Panc1 (cell line): Measurements from ENCODE around the gene CDK8.
A peak's percentile ranks its signal among the peaks of the same experiment; 100 is the strongest.

Experiments used
- CTCF ChIP-seq: fragments of 450-650 bp; IDR thresholded peaks from 2 replicates; pipeline ENCODE4 v1.5.1; 2017; ENCODE audit warnings: mild to moderate bottlenecking
- POLR2AphosphoS5 ChIP-seq: IDR thresholded peaks from 2 replicates; pipeline ENCODE4 v1.6.1; 2012; ENCODE audit warnings: mild to moderate bottlenecking, low read depth, low read length, moderate library complexity
- REST ChIP-seq, 2 experiments: IDR thresholded peaks; 2 replicates each; pipeline ENCODE4 v1.6.1; 2011 to 2012; ENCODE audit warnings: low read depth in 2 of 2, control low read depth in 1 of 2, low read length in 1 of 2, mild to moderate bottlenecking in 1 of 2, moderate library complexity in 1 of 2; ENCODE audit not compliant: insufficient read depth in 1 of 2
- SIN3A ChIP-seq: IDR thresholded peaks from 2 replicates; pipeline ENCODE4 v1.6.1; 2012; ENCODE audit warnings: low read depth, mild to moderate bottlenecking, low read length, moderate library complexity, borderline replicate concordance; ENCODE audit not compliant: insufficient read depth

GRCh38 chr13:26253787-26254582 is at the start of gene CDK8:
- no peak for TF ChIP-seq CTCF
- TF ChIP-seq POLR2AphosphoS5: peak; percentile 66
- TF ChIP-seq REST (IDR thresholded peaks at IDR 0.05; ENCODE audit: insufficient read depth in 1 of 2, low read depth in 2 of 2, low read length in 1 of 2): no peak
- no peak for TF ChIP-seq SIN3A
